Body of pancreas (tissue), 4 donors: ENCODE results near the gene CCT6B. TPM values are rescaled to one million over a fixed set of nuclear protein-coding genes. Genes with fewer than 3 reads are reported as not detected.

Experiments used
- ATAC-seq: fragments of 150-250 bp; one replicate; pipeline ENCODE4 v1.9.1; 2016
- DNase-seq, 4 donors: peaks; one replicate each; pipeline ENCODE4 v3.0.0-alpha.2; 2019
- H3K27ac ChIP-seq, 4 donors: fragments of 200-600 bp; sonication (generic); 1 replicate in 3 of 4; 2 replicates in 1 of 4; pipeline versions ENCODE4 v1.5.1 to v1.6.1; 2016 to 2019; ENCODE audit warnings: mild to moderate bottlenecking in 1 of 4, mixed read lengths in 1 of 4, moderate library complexity in 1 of 4
- H3K27me3 ChIP-seq, 2 donors: fragments of 200-600 bp; sonication (generic); one replicate each; pipeline ENCODE4 v1.6.0; 2016; ENCODE audit warnings: mild to moderate bottlenecking in 1 of 2
- H3K36me3 ChIP-seq, 2 donors: fragments of 200-600 bp; sonication (generic); replicated peaks in 1 of 2; 2 replicates each; pipeline ENCODE4 v1.5.1; 2016; ENCODE audit warnings: low read depth in 2 of 2; ENCODE audit not compliant: insufficient read depth in 1 of 2
- H3K4me1 ChIP-seq: fragments of 200-600 bp; sonication (generic); one replicate; pipeline ENCODE4 v1.6.0; 2016
- H3K4me3 ChIP-seq, 2 donors: fragments of 200-600 bp; sonication (generic); 1 replicate in 1 of 2; 2 replicates in 1 of 2; pipeline ENCODE4 v1.5.1; 2016 to 2019
- H3K9me3 ChIP-seq, 3 donors: fragments of 200-600 bp; sonication (generic); 1 replicate in 2 of 3; 2 replicates in 1 of 3; pipeline ENCODE4 v1.5.1; 2016
- POLR2A ChIP-seq, 3 donors: fragments of 450-650 bp; IDR thresholded peaks; one replicate each; pipeline ENCODE4 v1.6.1; 2016; ENCODE audit warnings: antibody characterized with exemption in 3 of 3, mild to moderate bottlenecking in 2 of 3
- WGBS, 2 donors: methylation state at CpG; one replicate each; pipeline ENCODE4 v1.1.5; 2017; 5-methylcytosine and 5-hydroxymethylcytosine counted together
- intact Hi-C: fragments of 100-400 bp; cut with DNase I; formaldehyde crosslinking; loops from one replicate; pipeline ENCODE4 v1.15.1; 2023
- total RNA-seq, 2 donors: library from RNA; depleted of rRNA; stranded (reverse); fragments of >200 nt; gene quantifications; one replicate each; pipeline ENCODE4 v1.1.0, GENCODE V29; 2016
- TF ChIP-seq, protein P1 (sequence below), 7 experiments: fragments of 450-650 bp in 4 of 7; fragments of 200-600 bp in 3 of 7; sonication (generic) in 3 of 7; IDR thresholded peaks; one replicate each; pipeline ENCODE4 v1.5.1; 2016 to 2019; ENCODE audit warnings: antibody characterized with exemption in 7 of 7

The CCT6B gene
- total RNA-seq, result 1 to 10 TPM in 1 of 2 donors, under 1 TPM in 1; 0.66 to 1.8 TPM

GRCh38 chr17:34961093-34961911, at the start of gene CCT6B, which contains the start of gene ZNF830:
TSS of gene CCT6B (minus strand) at chr17:34961460. CDS start at chr17:34961393, 67 bp downstream.
TSS of gene ZNF830 (plus strand) at chr17:34961540. CDS start at chr17:34961567, 27 bp downstream.
- WGBS, 2 donors, result 1% methylated on average over 22 to 65 of the region's 65 CpGs
- TF ChIP-seq, protein P1, sequence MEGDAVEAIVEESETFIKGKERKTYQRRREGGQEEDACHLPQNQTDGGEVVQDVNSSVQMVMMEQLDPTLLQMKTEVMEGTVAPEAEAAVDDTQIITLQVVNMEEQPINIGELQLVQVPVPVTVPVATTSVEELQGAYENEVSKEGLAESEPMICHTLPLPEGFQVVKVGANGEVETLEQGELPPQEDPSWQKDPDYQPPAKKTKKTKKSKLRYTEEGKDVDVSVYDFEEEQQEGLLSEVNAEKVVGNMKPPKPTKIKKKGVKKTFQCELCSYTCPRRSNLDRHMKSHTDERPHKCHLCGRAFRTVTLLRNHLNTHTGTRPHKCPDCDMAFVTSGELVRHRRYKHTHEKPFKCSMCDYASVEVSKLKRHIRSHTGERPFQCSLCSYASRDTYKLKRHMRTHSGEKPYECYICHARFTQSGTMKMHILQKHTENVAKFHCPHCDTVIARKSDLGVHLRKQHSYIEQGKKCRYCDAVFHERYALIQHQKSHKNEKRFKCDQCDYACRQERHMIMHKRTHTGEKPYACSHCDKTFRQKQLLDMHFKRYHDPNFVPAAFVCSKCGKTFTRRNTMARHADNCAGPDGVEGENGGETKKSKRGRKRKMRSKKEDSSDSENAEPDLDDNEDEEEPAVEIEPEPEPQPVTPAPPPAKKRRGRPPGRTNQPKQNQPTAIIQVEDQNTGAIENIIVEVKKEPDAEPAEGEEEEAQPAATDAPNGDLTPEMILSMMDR (IDR thresholded peaks at IDR 0.05), result peak in 1 of 7 experiments; percentile 15
- TF ChIP-seq POLR2A (IDR thresholded peaks at IDR 0.05), result peak; percentile 50 to 88 (median 83)
- peaks cover 0 to 3% of the 10 kb centered on the region in 2 donors for H3K36me3 ChIP-seq
- H3K27ac ChIP-seq, result peak within 1 kb of the TSS; percentile 76 to 96 (median 90)
- ATAC-seq (peak; percentile 99), DNase-seq (peak; percentile 91 to 96 (median 94))
- no peaks in the 10 kb centered on the region for H3K27me3 ChIP-seq
- peaks cover 23% of the 10 kb centered on the region for H3K4me1 ChIP-seq
- intact Hi-C loops, result no loop called here
- H3K9me3 ChIP-seq, result no peaks in the 10 kb centered on the region
- peak within 1 kb of the TSS; percentile 74 to 99 for H3K4me3 ChIP-seq

DNA sequence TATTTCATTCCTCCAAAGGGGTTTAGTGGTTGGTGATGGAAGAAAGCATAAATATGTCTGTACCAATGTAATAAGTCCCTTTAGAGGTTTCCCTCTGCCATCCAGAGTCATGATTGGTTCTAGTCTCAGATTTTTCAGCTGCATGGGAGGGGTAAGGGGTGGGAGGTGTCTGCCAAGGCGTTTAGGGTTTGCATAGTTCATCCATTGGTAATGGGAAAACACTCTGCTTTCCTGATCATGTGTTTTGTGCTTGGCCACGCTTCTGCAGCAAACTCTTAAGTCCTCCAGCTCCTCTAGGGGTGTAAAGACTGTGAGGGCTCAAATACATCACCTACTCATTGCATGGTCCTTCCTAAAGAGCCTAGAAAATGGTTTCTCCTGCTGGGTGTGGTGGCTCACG, 48.8 kb upstream of the CCT6B start:
- Histone ChIP-seq H3K4me3 (no peak overlapping the region), H3K9me3 (no peaks in the 10 kb centered on the region), H3K27me3 (no peaks in the 10 kb centered on the region), H3K36me3 (peaks cover 0 to 11% of the 10 kb centered on the region in 2 donors), H3K27ac (no peak overlapping the region), H3K4me1 (no peaks in the 10 kb centered on the region)
- TF ChIP-seq POLR2A (IDR thresholded peaks at IDR 0.05), result no peak
- TF ChIP-seq, protein P1 (IDR thresholded peaks at IDR 0.05), result no peak
- intact Hi-C loops, result no loop called here
- WGBS, 2 donors, result 77 to 87% methylated on average over 3 of the region's 3 CpGs
- no peak for ATAC-seq
- DNase-seq, result no peak

GRCh38 chr17:35006961-35007360, 45.7 kb upstream of the CCT6B start:
- Histone ChIP-seq H3K27me3 (no peaks in the 10 kb centered on the region), H3K4me1 (no peaks in the 10 kb centered on the region), H3K9me3 (no peaks in the 10 kb centered on the region), H3K27ac (no peak overlapping the region), H3K36me3 (peaks cover 0 to 16% of the 10 kb centered on the region in 2 donors), H3K4me3 (no peak overlapping the region)
- no peak for ATAC-seq
- TF ChIP-seq, protein P1 (IDR thresholded peaks at IDR 0.05), result no peak
- no peak for TF ChIP-seq POLR2A (IDR thresholded peaks at IDR 0.05)
- intact Hi-C loops, result no loop called here
- 82 to 100% methylated on average over 1 of the region's 1 CpG for WGBS, 2 donors
- DNase-seq, result no peak

- TF ChIP-seq, protein P1 (IDR thresholded peaks at IDR 0.05), result no peak
- no peak for TF ChIP-seq POLR2A (IDR thresholded peaks at IDR 0.05)
- H3K27me3 ChIP-seq, result no peaks in the 10 kb centered on the region
- DNase-seq (no peak), ATAC-seq (no peak)
- peaks cover 0 to 18% of the 10 kb centered on the region in 2 donors for H3K36me3 ChIP-seq
- H3K9me3 ChIP-seq, result no peaks in the 10 kb centered on the region
- H3K4me1 ChIP-seq, result no peaks in the 10 kb centered on the region
- 80 to 87% methylated on average over 3 to 4 of the region's 4 CpGs for WGBS, 2 donors
- intact Hi-C loops, result no loop called here
- no peak overlapping the region for H3K27ac ChIP-seq
- H3K4me3 ChIP-seq, result no peak overlapping the region
Observed at GRCh38 chr17:35006345-35006744, 45.1 kb upstream of the CCT6B start.
